GM19193 (cell line): ENCODE results near the gene ZW10.

ENCODE experiments used
- POLR2A ChIP-seq: IDR thresholded peaks from 4 replicates; pipeline ENCODE4 v1.6.1; 2011; ENCODE audit not compliant: insufficient read depth, insufficient read length; ENCODE audit errors: extremely low read depth

Gene ZW10

DNA sequence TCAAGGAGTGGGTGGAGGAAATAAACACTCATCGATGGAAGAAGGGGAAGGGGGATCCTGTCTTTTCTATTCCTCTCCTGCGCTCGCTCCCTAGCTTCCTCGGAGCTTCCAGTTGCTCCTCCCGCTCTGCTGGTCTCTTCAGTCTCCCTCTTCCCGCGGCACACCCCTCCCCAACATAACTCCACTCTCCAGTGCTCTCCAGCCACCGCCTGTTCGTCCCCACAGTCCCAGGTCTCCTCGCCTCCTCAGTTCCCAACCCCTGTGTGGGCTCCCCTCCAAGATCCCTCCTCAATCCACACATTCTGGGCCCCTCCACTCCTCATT lies 438 bp downstream of the ZW10 start:
- TF ChIP-seq POLR2A, result no peak

DNA sequence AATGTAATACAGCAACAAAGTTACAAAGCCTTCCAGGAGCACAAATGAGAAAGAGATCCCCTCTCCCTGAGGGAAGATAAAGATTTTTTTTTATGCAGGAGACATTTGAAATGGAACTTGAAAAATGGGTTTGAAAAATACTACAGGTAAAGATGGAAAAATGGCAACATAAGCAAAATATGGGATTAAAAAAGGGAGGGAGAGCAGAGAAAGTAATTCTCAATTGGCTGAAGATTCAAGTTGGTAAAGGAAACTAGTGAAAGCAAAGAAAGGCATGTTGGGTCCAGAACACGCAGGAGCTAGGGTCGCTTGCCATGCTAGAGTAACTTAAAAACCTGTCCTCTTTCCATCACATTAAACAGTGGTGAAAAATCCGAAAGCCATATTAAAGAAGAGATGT lies 1.5 kb downstream of the ZW10 start:
- TF ChIP-seq POLR2A, result no peak

GRCh38 chr11:113764527-113765219 lies 8.8 kb downstream of the ZW10 start:
- no peak for TF ChIP-seq POLR2A

- no peak for TF ChIP-seq POLR2A
These were observed 13.3 kb downstream of the ZW10 start for GRCh38 chr11:113760241-113760640.

GRCh38 chr11:113752932-113753331 lies 20.6 kb downstream of the ZW10 start:
- no peak for TF ChIP-seq POLR2A

- no peak for TF ChIP-seq POLR2A
These were observed 37.2 kb downstream of the ZW10 start for GRCh38 chr11:113736323-113736722.

GRCh38 chr11:113732092-113732491 lies 41.4 kb downstream of the ZW10 start:
- no peak for TF ChIP-seq POLR2A

DNA sequence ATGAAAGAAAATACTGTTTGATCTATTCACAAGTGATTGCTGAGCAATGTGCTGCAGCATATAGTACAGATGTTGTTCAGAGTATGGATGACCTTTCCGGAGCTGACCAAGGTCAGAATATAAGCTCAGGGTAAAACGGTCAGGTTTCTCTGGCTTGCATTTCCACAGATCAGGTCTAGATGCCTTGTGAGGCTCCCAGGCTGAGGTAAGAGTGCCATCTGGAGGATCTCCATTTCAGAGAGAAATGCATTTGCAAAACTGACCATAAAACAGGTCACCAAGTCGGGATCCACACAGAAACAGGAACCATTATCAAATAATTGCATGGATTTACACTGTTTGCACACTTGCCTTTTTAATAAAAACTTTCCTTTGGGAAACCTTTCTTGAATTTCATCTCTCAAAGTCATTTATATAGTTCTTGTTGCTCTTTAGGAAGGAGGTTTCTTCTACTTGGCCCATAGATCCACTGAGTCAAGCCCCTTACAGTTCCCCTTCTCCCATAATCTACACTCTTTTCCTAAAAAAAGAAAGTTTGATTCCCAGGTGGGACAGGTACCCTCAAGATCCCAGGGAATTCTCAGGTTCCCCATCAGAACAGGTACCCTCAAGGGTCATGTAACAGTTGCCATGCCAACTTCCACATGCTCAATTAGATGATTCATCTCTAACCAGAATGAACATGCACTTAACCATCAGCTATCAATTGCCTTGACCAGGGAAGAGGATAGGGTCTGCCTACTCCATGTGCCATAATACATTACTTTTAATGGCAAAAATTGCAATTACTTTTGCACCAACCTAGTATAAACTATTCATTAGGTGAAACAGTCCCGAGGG lies 42.4 kb downstream of the ZW10 start:
- no peak for TF ChIP-seq POLR2A

- TF ChIP-seq POLR2A, result no peak
These were observed 44.0 kb downstream of the ZW10 start for GRCh38 chr11:113729456-113729855.

GRCh38 chr11:113728814-113729213 lies 44.7 kb downstream of the ZW10 start:
- TF ChIP-seq POLR2A, result no peak

- no peak for TF ChIP-seq POLR2A
These were observed 47.6 kb downstream of the ZW10 start for GRCh38 chr11:113725913-113726312.

GRCh38 chr11:113725407-113725806 lies 48.1 kb downstream of the ZW10 start:
- no peak for TF ChIP-seq POLR2A

DNA sequence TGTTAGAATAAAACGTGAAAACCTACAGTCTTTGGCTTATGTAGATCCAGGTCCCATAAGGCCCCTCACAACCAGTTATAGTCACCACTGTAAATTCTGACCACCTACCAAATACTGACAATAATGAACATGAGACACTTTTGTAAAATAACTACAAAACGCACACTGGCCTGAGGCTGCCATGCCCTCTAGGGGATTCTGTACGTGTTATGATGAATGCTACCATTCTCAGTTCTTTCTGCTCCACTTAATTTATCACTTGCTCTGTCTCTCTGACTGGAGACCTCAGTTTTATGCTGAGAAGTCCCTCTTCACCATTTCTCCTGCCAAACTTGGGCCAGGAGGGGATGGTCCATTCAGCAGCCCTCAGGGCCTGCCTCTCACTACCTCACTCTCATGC lies 48.7 kb downstream of the ZW10 start:
- TF ChIP-seq POLR2A, result no peak

GRCh38 chr11:113723787-113724186 lies 49.7 kb downstream of the ZW10 start:
- no peak for TF ChIP-seq POLR2A

GRCh38 chr11:113722934-113723333 lies 50.6 kb downstream of the ZW10 start:
- no peak for TF ChIP-seq POLR2A

DNA sequence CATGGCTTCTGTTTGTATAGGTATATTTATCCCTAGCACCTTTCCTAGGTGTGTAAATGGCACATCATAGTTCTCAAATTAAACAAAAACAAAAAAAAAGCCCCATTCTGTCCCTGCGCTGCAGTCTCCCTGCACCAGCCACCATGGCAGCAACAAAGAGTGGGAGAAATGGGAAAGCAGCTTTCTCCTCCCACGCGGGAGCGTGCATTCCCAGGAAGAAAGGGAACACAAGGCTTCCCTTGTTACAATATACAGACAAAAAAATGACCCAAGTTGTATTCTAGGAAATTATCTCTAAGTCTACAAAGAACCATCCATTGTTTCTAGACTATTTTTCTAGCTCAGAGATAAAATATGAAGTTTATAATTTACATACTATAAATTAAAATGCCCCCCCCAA lies 51.3 kb downstream of the ZW10 start:
- TF ChIP-seq POLR2A, result no peak

DNA sequence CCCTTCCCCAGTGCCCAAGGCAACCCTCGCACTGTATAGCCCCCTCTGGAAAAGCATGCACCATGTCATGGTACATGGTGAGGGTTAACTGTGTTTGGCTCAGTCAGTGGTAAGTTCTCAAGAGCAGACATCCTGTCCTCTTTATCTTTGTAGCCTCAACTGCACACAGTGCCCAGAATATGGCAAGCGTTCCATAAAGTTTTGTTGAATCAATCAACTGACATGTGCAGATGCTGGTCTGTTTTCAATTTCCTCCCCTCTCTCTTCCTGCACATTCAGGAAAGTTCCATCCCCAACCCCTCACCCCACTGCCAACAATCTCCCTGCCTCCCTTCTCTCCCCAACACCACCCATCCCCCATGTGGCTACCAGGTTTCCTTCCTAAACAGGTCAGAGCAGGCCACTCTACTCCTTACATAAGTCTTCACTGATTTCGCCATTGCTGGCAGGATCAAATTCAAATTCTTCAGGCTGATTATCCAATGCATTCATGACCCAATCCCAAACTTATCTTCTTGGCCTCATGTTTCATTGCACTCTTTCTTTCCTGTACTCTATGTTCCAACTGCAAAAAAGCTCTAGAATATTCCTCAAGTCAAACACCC lies 51.9 kb downstream of the ZW10 start:
- no peak for TF ChIP-seq POLR2A
